ENCODE data around the gene NPIPA2.
"Not testable (repeated sequence)": the region's sequence is repeated elsewhere in the genome, so short reads cannot be mapped to it uniquely, and the experiment has no call there.

NPIPA2 gene

DNA sequence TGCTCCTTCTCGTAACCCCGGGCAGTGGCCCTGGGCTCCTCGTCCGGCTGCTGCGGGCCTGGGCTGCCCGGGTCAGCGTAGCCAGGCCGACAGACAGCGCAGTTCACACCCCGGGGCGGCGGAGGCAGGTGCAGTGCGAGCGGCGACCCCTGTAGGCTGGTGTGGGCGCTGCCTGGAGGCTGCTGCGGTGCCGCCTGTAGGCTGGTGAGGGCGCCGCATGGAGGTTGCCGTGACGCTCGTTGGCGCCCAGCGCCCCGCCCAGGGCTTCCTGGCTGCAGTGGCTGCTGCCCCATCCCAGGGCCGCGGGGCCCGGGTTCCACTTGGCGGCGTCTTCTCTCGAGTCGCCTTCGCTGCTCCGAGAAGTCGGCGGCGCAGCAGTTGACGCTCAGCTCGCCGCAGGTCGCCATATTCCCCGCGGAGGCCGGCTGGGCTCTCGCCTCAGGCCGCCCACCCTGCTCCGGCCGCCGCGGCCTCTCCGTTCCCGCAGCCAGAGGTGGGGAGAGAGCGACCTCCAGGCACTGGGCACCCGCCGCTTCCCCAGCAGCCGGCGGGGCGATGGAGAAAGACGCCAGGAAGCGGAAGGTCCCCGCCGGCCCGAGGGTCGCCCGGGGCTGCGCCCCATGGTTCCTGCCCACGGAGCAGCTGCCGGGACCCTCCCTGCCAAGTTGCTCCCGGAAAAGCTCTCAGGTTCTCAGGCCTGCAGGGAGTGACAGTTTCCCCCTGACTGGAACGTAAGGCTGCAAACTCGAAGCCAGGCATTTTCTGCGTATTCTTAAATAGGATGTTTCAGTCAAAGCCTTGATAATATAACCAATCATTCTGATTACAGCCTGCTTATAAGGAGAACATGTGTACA is at the start of gene NPIPA2:
Gene NPIPA2 (plus strand): TSS at position 261 of the 856 bp plus-strand sequence. CDS start 5,533 bp downstream, outside the sequence.
- not testable (repeated sequence) for DNase-seq (ENCODE audit: low spot score)

DNA sequence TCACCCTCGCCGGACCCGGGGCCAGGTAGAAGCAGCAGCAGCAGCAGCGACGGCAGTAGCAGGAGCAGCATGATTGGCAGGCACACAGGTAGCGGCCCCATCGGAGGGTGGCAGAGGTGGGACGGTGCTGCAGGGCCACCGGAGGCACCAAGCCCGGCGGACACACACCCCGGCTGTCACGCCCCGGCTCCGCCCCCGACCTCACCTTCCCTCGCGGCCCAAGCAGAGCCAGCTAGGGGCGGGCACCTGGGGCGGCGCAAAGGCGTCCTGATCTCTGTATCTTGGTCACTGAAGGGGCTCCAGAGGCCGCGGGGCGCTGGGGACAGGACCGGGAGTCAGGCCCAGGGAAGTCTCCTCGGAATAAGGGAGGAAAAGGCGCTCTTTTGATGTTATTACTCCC is 48.2 kb upstream of the NPIPA2 start, which contains the start of gene PLA2G10:
Gene PLA2G10 (minus strand): TSS at position 180 of the 400 bp plus-strand sequence. CDS start 79 bp downstream, at position 101.
- not testable (repeated sequence) for DNase-seq (ENCODE audit: low spot score)

DNA sequence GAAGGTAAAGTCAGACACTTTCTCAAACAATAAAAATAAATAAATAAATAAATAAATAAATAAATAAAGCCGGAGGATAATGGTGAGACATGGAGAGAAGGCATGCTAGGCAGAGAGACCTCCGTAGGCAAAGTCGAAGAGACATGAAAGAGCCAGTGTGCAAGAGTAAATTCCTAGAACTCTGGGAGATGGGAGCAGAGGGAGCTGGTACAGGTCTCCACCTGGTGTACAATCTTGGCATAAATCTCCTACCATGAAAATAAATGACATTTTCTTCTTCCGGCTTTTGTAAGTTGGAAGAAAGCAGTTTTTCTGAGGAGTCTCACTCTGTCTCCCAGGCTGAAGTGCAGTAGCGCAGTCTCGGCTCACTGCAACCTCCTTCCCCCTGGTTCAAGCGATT is 40.5 kb upstream of the NPIPA2 start:
- DNase-seq (ENCODE audit: low spot score) = not testable (repeated sequence)

DNA sequence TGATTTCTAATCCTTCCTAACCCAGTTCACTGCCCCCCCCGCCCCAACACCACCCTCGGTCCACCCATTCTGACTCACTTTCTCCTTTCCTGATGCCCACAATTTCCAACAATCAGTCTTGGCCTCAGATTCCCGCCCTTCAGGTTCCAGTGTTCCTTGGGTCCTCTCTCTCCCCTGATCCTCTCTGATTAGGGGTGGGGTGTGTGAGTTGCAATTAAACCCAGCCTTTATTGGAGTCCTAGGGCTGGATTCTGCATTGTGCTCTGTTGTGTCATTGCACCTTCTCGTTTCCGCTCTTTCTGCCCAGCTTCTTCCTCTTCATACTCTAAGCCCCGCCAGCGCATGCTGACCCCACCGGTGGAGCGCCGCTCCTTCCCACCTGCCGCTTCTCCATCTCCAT is 39.7 kb upstream of the NPIPA2 start:
- DNase-seq (ENCODE audit: low spot score) = not testable (repeated sequence)

DNA sequence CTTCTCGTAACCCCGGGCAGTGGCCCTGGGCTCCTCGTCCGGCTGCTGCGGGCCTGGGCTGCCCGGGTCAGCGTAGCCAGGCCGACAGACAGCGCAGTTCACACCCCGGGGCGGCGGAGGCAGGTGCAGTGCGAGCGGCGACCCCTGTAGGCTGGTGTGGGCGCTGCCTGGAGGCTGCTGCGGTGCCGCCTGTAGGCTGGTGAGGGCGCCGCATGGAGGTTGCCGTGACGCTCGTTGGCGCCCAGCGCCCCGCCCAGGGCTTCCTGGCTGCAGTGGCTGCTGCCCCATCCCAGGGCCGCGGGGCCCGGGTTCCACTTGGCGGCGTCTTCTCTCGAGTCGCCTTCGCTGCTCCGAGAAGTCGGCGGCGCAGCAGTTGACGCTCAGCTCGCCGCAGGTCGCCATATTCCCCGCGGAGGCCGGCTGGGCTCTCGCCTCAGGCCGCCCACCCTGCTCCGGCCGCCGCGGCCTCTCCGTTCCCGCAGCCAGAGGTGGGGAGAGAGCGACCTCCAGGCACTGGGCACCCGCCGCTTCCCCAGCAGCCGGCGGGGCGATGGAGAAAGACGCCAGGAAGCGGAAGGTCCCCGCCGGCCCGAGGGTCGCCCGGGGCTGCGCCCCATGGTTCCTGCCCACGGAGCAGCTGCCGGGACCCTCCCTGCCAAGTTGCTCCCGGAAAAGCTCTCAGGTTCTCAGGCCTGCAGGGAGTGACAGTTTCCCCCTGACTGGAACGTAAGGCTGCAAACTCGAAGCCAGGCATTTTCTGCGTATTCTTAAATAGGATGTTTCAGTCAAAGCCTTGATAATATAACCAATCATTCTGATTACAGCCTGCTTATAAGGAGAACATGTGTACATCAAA is 38.9 kb upstream of the NPIPA2 start, which contains the start of gene NPIPA3:
Gene NPIPA3 (plus strand): TSS at position 256 of the 856 bp plus-strand sequence. CDS start 5,533 bp downstream, outside the sequence.
- DNase-seq (ENCODE audit: low spot score) = not testable (repeated sequence)

DNA sequence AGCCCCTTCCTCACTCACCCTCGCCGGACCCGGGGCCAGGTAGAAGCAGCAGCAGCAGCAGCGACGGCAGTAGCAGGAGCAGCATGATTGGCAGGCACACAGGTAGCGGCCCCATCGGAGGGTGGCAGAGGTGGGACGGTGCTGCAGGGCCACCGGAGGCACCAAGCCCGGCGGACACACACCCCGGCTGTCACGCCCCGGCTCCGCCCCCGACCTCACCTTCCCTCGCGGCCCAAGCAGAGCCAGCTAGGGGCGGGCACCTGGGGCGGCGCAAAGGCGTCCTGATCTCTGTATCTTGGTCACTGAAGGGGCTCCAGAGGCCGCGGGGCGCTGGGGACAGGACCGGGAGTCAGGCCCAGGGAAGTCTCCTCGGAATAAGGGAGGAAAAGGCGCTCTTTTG is 9.1 kb upstream of the NPIPA2 start:
- DNase-seq (ENCODE audit: low spot score) = not testable (repeated sequence)

DNA sequence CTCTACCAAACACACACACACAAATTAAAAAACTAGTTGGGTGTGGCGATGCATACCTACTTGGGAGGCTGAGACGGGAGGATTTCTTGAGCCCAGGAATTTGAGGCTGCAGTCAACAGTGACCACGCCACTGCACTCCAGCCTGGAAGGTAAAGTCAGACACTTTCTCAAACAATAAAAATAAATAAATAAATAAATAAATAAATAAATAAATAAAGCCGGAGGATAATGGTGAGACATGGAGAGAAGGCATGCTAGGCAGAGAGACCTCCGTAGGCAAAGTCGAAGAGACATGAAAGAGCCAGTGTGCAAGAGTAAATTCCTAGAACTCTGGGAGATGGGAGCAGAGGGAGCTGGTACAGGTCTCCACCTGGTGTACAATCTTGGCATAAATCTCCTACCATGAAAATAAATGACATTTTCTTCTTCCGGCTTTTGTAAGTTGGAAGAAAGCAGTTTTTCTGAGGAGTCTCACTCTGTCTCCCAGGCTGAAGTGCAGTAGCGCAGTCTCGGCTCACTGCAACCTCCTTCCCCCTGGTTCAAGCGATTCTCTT is 1.4 kb upstream of the NPIPA2 start:
- DNase-seq (ENCODE audit: low spot score) = not testable (repeated sequence)

DNA sequence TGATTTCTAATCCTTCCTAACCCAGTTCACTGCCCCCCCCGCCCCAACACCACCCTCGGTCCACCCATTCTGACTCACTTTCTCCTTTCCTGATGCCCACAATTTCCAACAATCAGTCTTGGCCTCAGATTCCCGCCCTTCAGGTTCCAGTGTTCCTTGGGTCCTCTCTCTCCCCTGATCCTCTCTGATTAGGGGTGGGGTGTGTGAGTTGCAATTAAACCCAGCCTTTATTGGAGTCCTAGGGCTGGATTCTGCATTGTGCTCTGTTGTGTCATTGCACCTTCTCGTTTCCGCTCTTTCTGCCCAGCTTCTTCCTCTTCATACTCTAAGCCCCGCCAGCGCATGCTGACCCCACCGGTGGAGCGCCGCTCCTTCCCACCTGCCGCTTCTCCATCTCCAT is 539 bp upstream of the NPIPA2 start:
- not testable (repeated sequence) for DNase-seq (ENCODE audit: low spot score)

DNA sequence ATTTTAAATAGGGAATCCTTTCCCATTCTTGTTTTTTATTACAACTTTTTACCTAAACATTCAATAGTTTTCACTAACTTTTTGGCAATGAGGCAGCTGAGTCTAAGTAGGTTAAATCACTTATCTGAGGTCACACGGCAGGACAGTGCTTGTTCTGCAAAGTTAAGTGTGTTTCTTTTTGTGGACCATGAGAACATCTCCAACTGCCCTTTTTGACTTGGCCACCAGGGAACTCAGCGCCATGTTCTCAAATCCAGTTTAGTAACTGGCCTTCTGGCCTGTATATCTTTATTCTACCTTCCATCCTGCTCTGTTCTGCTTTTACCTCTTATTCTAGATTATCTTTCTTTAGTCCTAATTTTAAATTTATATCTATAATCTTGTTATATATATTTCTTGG is 31.3 kb downstream of the NPIPA2 start:
- not testable (repeated sequence) for DNase-seq (ENCODE audit: low spot score)

DNA sequence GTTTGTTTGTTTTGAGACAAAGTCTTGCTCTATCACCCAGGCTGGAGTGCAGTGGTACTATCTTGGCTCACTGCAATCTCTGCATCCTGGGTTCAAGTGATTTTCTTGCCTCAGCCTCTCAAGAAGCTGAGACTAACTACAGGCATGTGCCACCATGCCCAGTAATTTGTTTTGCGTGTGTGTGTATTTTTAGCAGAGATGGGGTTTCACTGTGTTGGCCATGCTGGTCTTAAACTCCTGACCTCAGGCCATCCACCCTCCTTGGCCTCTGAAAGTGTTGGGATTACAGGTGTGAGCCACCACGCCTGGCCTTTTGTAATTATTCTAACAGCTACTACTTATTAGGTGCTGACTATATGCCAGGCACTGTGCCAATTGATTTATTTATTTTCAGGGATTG is 33.3 kb downstream of the NPIPA2 start:
- DNase-seq (ENCODE audit: low spot score) = not testable (repeated sequence)

DNA sequence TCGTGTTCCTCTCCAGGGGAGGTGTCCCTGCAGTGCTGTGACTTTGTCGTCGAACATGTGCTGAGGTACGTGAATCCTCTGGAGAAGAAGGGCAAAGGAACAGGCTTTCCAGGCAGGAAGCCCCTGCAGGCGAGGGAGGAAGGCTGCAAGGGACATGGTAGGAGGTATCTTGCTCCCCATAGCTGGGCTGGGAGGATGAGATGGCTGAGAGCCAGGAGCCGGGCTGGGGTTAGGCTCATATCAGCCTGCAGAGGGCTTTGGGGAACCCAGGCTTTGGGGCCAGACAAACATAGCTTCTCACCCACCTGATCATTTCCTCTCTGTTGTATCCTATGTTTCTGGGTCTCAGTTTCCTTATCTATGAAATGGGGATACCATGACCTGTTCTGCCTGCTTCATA is 34.4 kb downstream of the NPIPA2 start:
- DNase-seq (ENCODE audit: low spot score) = not testable (repeated sequence)

DNA sequence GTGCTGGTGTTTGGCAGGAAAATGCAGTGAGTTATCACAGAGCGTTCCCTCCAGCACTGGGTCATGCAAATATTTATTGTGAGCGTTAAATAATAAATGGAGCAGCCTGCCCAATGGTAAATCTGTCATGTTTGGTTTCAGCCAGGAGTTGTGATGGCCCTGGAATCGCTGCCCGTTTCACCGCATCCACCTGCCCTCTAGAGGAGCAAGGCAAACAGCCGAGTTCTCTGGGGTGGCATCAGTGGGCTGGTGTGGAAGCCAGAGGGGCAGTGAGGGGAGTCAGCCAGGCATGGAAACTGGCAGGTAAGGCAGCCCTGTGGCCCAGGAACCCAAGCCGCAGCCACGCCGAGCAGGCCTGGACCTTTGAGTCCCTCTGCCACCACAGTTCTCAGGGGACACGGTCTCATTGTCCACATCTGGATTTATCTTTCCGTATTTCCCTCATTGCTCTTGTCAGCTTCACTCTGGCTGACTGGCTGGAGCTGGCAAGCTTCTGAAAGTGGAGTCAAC is 37.1 kb downstream of the NPIPA2 start:
- not testable (repeated sequence) for DNase-seq (ENCODE audit: low spot score)

DNA sequence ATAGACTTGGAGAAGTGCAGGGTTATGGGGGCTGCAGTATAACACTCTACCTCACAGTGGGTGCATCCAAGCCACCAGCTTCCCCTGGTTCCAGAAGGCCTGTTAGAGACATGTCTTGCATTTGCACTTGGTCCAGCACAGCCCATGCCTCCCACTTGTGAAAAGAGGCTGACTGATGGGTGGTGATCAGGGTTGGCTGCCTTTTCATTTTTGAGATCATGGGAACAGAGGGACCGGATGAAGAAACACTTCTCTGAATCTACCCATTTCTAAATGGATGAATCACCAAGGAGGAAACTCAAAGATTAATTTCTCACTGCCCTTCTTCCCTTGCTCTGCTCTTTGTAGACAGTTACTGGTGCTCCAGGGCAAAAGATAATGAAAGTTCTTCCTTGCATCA is 43.8 kb downstream of the NPIPA2 start:
- DNase-seq (ENCODE audit: low spot score) = not testable (repeated sequence)

DNA sequence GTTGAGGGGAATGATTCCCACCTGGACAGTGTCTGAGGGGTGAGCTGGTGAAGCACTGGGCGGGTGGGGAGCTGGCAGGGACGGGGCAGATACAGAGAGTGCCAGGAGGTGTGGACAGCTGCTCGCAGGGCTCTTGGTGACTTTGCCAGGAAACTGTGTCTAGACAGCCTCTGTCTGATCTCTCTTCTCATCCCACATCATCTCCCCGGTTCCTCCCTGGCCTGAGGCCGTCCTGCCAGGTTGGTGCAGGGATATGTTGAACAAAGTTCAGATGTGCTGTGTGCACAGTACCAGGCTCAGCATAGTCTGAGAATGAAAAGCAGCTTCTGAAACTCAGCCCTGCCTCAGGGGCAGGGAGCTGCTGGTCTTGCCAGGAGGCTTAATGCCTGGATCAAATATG is 47.2 kb downstream of the NPIPA2 start:
- DNase-seq (ENCODE audit: low spot score) = not testable (repeated sequence)

DNA sequence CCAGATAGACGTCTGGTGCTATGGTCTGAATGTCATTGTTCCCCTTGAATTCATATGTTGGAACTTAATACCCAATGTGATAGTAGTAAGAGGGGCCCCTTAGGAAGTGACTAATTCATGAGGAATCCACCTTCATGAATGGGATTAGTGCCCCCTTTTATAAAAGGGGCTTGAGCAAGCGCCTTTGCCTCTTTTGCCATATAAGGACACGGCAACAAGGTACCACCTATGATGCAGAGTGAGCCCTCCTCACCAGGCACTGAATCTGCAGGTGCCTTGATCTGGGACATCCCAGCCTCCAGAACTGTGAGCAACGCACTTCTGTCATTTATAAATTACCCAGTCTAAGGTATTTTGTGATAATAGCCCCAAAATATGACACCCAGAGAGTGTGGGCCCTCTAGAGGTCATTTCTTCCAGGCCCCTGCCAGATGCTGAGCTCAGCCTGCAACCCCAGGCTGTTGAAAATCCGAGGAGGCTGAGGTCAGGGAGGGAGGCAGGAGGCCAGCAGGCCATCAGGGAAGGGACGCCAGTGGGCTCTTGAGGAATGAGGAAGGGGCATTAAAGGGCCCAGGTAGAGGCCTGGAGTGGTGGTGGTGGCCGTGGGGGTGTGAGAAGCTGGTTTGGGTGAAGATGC is 48.1 kb downstream of the NPIPA2 start:
- DNase-seq (ENCODE audit: low spot score) = not testable (repeated sequence)

DNA sequence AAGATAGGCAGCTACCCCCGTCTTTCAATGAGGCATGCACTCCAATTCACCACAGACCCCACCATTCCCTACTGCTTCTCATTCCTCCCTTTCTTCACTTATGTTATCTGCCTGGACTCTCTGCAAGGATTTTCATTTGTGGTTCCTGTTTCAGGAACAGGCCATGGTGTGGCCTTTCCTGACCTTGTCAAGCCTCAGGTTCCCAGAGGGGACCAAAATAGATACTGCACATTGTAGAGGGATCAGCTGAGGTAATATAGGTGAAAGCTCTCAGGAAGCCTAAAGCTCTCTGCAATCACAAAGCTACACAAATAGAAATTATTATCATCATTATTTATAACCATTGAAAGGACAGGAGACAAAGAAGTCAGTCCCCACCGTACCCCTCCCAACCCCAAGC is 50.6 kb downstream of the NPIPA2 start:
- not testable (repeated sequence) for DNase-seq (ENCODE audit: low spot score)

DNA sequence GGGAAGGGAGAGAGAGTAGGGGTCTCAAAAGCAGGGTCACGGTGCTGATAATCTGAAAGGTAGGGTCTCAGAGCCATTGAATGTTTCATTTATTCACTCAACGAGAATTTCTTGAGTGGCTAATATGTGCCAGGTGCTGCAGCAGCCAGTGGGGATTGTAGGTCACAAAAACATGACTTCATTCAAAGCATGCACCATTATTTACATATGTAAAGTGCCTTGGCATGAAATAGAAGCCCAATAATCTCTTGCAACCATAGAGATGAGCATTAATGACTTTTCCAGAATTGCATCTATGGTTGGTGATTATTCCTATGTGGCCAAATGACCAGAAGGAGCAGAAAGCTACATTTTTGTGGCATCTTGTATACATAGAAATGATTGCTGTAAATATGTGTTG is 55.2 kb downstream of the NPIPA2 start:
- not testable (repeated sequence) for DNase-seq (ENCODE audit: low spot score)

DNA sequence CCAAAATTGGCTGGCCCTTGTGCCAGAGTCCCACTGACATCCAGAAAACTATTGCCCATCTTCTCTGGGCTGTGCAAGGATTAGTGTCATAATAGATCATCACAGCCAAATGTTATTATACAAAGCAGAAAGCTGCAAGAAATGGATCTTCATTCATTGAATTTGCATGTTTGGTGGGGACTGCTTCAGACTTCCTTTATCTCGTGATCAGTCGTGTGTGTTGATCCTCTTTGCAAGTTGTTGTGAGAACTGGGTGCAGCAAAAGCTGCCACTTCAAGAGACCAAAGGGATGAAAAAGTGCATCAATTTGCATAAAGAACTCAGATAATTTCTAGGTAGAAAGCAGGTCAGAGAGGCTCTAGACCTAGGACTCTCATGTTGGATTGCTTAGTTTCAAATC is 61.2 kb downstream of the NPIPA2 start:
- not testable (repeated sequence) for DNase-seq (ENCODE audit: low spot score)

DNA sequence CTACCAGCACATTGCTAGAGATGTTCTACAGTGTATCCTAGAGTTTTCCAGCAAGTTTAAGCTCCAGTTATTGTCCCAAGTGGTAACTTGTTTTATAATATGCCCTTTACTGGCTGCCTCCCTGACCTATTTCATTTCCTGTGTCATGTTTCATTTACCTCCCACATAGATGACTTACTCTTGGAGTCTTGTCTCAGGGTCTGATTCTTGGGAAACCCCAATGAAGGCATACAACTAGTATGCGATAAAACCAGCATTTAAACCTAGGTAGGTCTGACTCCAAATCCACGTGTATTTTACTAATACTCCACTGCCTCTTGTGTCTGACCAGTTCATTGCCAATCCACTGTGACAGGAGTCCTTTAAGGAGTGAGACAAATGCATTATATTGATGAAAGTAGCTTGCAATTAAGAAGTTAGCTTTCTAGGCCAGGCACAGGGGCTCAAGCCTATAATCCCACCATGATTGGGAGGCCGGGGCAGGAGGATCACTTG is 64.9 kb downstream of the NPIPA2 start:
- not testable (repeated sequence) for DNase-seq (ENCODE audit: low spot score)

DNA sequence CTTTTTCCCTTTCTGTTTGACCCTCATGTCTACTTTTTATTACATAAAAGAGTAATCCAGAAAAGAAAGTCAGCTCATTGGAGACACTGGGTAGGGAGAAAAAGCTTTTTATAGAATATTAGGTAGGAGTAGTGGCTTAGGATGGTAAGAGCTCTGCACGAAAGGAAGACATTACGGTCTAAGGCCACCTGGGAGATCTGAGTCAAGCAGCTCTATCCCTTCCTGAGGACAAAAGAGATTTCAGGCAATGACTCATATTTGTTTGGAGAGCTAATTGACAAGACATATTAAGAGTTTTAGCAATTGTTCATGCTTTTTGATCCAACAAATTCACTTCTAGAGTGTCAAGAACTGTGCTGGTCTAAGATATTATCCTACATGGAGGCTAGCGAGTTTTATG is 71.6 kb downstream of the NPIPA2 start:
- not testable (repeated sequence) for DNase-seq (ENCODE audit: low spot score)
